Measurements from ENCODE around the gene PRDM11.
"Not testable (repeated sequence)": the region's sequence is repeated elsewhere in the genome, so short reads cannot be mapped to it uniquely, and the experiment has no call there.

PRDM11 gene

DNA sequence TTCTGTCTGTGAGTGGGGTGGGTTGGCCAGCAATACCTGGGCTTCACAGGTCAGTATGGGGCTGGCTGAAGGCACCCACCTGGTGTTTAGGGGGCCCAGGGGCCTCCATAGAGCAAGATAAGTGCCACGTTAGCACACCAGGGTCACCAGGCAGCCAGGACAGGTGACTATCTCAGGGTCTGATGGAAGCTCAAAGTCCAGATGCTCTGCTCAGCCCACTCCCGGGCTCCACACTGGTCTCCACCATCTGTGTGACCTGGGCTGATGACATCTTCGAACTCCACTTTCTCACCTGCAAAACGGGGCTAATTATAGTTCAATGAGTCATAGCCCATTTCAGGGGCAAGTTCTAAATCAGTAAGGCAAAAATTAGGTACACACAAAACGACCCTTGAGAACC, 39.4 kb upstream of the PRDM11 start:
- no peak overlapping the region for H3K4me3 ChIP-seq (ENCODE audit: low read depth, low read length)
- in situ Hi-C loops (cut with HindIII; ENCODE audit: low sequenced_read_pairs), result no loop called here
- DNase-seq (ENCODE audit: low read depth), result no peak
- TF ChIP-seq, protein P1, sequence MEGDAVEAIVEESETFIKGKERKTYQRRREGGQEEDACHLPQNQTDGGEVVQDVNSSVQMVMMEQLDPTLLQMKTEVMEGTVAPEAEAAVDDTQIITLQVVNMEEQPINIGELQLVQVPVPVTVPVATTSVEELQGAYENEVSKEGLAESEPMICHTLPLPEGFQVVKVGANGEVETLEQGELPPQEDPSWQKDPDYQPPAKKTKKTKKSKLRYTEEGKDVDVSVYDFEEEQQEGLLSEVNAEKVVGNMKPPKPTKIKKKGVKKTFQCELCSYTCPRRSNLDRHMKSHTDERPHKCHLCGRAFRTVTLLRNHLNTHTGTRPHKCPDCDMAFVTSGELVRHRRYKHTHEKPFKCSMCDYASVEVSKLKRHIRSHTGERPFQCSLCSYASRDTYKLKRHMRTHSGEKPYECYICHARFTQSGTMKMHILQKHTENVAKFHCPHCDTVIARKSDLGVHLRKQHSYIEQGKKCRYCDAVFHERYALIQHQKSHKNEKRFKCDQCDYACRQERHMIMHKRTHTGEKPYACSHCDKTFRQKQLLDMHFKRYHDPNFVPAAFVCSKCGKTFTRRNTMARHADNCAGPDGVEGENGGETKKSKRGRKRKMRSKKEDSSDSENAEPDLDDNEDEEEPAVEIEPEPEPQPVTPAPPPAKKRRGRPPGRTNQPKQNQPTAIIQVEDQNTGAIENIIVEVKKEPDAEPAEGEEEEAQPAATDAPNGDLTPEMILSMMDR (IDR thresholded peaks at IDR 0.05; ENCODE audit: low read depth, low read length, missing control alignments), result no peak

DNA sequence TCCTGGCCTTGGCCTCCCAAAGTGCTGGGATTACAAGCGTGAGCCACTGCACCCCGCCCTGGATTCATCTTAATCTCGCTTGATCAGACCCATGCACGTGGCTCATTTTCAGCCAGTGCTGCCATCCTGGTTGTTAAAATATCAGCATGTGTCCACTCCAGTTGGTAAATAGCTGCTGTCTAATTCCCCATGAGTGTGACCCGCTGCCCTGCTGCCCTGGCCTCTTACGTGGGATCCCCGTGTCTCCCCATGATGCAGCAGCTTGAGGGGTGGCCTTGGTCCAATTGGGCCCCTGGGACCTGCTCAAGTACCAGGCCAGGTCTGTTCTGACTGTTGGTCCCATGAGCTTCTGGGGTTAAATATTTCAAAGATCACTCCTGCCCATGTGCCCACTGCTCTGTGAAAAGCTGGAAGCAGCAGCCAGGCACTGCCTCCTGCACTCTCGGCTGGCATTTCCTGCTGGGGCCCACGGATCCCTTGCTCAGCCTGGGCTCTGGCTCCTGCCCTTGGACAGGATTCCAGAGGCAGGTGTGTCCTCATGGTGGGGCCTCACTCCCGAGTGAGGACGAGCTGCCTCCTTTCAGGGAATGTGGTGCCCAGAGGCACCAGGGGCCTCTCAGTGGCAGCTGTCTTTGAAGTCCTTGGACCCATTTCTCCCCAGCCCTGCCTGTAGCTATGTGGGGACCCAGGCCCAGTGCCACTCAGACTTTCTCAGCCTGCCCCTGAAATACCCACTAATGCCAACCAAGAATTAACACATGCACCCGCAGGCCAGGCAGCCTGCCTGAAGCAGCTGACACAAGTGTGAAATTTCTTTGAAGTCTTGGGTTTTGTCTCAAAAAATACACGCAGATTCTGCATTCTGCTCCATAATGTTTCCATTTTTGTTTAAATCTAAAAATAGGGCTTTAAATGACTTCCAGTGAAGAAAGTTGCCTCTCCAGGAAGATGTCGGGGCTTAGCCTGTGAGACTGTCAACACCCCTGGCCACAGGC, 38.1 kb upstream of the PRDM11 start:
- no peak overlapping the region for H3K4me3 ChIP-seq (ENCODE audit: low read depth, low read length)
- in situ Hi-C loops (cut with HindIII; ENCODE audit: low sequenced_read_pairs), result no loop called here
- TF ChIP-seq, protein P1 (IDR thresholded peaks at IDR 0.05; ENCODE audit: low read depth, low read length, missing control alignments), result no peak
- DNase-seq (ENCODE audit: low read depth), result no peak

DNA sequence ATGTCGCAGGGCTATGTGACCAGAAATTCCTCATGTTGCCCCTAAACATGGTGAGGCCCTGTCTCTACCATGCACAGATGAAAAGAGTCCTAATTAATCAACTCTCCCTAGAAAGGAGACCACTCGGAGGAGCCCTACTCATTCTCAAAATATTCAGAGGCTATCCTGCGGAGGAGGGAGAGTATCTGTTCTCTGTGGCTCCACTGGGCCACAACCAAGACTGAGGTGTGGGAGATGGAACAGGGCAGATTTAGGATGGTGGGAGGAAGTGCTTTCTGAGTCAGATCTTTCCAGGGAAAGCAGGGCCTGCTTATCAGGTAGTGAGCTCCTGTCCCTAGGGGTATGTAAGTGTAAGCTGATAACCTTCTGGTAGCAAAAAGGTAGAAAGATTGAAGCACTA, 37.0 kb upstream of the PRDM11 start:
- in situ Hi-C loops (cut with HindIII; ENCODE audit: low sequenced_read_pairs), result no loop called here
- TF ChIP-seq, protein P1 (IDR thresholded peaks at IDR 0.05; ENCODE audit: low read depth, low read length, missing control alignments), result no peak

DNA sequence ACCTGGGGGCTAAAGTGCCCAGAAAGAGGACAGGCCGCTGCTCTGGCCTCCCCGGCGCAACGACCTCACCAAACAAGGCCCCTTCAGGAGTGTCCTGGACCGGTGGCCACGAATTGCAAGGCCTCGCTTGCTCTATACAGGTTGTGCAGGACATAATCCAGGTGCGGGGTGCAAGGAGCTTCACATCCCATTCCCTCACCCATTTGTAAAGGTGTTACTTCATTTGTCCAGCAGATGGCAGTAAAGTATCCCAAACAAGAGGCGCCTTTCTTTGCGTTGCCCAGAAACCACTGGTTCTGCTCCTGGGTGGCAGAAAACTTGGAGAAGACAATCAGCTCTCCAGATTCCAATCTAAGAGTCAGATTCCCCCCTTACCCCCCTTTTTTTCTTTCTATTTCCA, 35.9 kb upstream of the PRDM11 start:
- peak; percentile 74 for DNase-seq (ENCODE audit: low read depth)
- no peak overlapping the region for H3K4me3 ChIP-seq (ENCODE audit: low read depth, low read length)
- TF ChIP-seq, protein P1 (IDR thresholded peaks at IDR 0.05; ENCODE audit: low read depth, low read length, missing control alignments), result peak; percentile 70
- in situ Hi-C loops (cut with HindIII; ENCODE audit: low sequenced_read_pairs), result loop anchor here (5.0 kb wide), 2 partner anchors 167 to 227 kb away; no protein-coding TSS in a partner anchor

More for the DNA sequence above, 37.0 kb upstream of the PRDM11 start:
- no peak for DNase-seq (ENCODE audit: low read depth)
- no peak overlapping the region for H3K4me3 ChIP-seq (ENCODE audit: low read depth, low read length)

DNA sequence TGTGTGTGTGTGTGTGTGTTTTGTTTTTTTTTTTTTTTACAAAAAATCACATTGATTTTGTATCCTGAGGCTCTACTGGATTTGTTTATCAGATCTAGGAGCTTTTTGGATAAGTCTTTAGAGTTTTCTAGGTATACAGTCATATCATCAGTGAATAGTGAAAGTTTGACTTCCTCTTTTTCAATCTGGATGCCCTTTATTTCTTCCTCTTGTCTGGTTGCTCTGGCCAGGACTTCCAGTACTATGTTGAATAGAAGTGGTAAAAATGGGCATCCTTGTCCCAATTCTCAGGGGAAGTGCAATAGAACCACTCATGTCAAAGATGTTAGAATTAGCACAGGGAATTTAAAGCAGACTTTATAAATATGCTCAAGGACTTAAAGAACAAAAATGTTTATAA, 32.6 kb upstream of the PRDM11 start:
- no peak overlapping the region for H3K4me3 ChIP-seq (ENCODE audit: low read depth, low read length)
- in situ Hi-C loops (cut with HindIII; ENCODE audit: low sequenced_read_pairs), result loop anchor here (5.0 kb wide), 2 partner anchors 163 to 223 kb away; no protein-coding TSS in a partner anchor
- TF ChIP-seq, protein P1 (IDR thresholded peaks at IDR 0.05; ENCODE audit: low read depth, low read length, missing control alignments), result no peak
- DNase-seq (ENCODE audit: low read depth), result no peak

DNA sequence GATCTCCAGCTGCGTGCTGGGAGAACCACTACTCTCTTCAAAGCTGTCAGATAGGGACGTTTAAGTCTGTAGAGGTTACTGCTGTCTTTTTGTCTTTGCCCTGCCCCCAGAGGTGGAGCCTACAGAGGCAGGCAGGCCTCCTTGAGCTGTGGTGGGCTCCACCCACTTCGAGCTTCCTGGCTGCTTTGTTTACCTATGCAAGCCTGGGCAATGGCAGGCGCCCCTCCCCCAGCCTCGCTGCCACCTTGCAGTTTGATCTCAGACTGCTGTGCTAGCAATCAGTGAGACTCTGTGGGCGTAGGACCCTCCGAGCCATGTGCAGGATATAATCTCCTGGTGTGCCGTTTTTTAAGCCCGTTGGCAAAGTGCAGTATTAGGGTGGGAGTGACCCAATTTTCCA, 18.6 kb upstream of the PRDM11 start:
- H3K4me3 ChIP-seq (ENCODE audit: low read depth, low read length); DNase-seq (ENCODE audit: low read depth); in situ Hi-C loops (cut with HindIII; ENCODE audit: low sequenced_read_pairs): not testable (repeated sequence)

DNA sequence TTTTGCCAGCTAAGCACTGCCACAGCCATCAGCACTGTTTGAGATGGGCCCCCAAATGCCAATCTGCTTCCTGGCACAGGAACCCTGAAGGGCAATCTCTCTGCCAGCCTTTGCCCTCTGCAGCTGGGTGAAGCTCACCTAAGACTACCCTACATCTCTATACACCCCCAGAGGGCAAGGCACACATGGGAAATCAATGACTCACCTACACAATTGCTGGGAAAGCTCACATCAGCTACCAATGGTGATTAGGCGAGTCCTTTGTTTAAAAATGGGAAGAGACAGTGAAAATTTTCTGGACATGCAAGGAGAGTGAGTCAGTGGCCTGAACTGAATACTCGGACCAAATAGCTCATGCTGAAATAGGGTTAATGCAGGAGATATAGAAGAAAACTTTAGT, 12.6 kb upstream of the PRDM11 start:
- no peak overlapping the region for H3K4me3 ChIP-seq (ENCODE audit: low read depth, low read length)
- in situ Hi-C loops (cut with HindIII; ENCODE audit: low sequenced_read_pairs), result no loop called here
- TF ChIP-seq, protein P1 (IDR thresholded peaks at IDR 0.05; ENCODE audit: low read depth, low read length, missing control alignments), result no peak
- DNase-seq (ENCODE audit: low read depth), result no peak

Data from astrocyte of the cerebellum (primary cell).